ENCODE measurements around the gene H3-3A.

Gene H3-3A

GRCh38 chr1:226062558-226063223 is at the start of gene H3-3A:
TSS of gene H3-3A (plus strand) at chr1:226062716. CDS start at chr1:226064352, 1,636 bp downstream.
- DNase-seq (ENCODE audit: low read depth, low spot score) = peak; percentile 95
- no peaks in the 10 kb centered on the region for H3K4me1 ChIP-seq (ENCODE audit: insufficient read depth, insufficient read length)
- TF ChIP-seq ZNF274 (IDR thresholded peaks at IDR 0.05; ENCODE audit: low read depth, low read length) (no peak), YY1 (IDR thresholded peaks at IDR 0.05; ENCODE audit: insufficient read depth, insufficient read length) (peak; percentile 59)
- peaks cover 29% of the 10 kb centered on the region for H3K36me3 ChIP-seq (ENCODE audit: insufficient read depth, insufficient read length, low read length)
- peak within 1 kb of the TSS; percentile 91 for H3K4me3 ChIP-seq (ENCODE audit: insufficient read length, low read depth)
- H3K9ac ChIP-seq (ENCODE audit: insufficient read length, low read depth) = peak within 1 kb of the TSS; percentile 94
- H3K27me3 ChIP-seq (ENCODE audit: insufficient read depth, insufficient read length) = no peaks in the 10 kb centered on the region
- H3K9me3 ChIP-seq (ENCODE audit: insufficient read depth, low read length) = no peaks in the 10 kb centered on the region

- no peak overlapping the region for H3K4me3 ChIP-seq (ENCODE audit: insufficient read length, low read depth)
- H3K36me3 ChIP-seq (ENCODE audit: insufficient read depth, insufficient read length, low read length) = no peaks in the 10 kb centered on the region
- no peak overlapping the region for H3K9ac ChIP-seq (ENCODE audit: insufficient read length, low read depth)
- H3K4me1 ChIP-seq (ENCODE audit: insufficient read depth, insufficient read length) = no peaks in the 10 kb centered on the region
- no peaks in the 10 kb centered on the region for H3K27me3 ChIP-seq (ENCODE audit: insufficient read depth, insufficient read length)
- H3K9me3 ChIP-seq (ENCODE audit: insufficient read depth, low read length) = no peaks in the 10 kb centered on the region
- TF ChIP-seq SUZ12 (IDR thresholded peaks at IDR 0.05; ENCODE audit: extremely low read depth, insufficient read depth, insufficient read length) = no peak
- no peak for TF ChIP-seq YY1 (IDR thresholded peaks at IDR 0.05; ENCODE audit: insufficient read depth, insufficient read length)
- TF ChIP-seq ZNF274 (IDR thresholded peaks at IDR 0.05; ENCODE audit: low read depth, low read length) = no peak
- no peak for DNase-seq (ENCODE audit: low read depth, low spot score)
Observed at GRCh38 chr1:226017070-226017469, 45.4 kb upstream of the H3-3A start.

- Histone ChIP-seq H3K4me3 (ENCODE audit: insufficient read length, low read depth) (no peak overlapping the region), H3K9me3 (ENCODE audit: insufficient read depth, low read length) (no peaks in the 10 kb centered on the region), H3K27me3 (ENCODE audit: insufficient read depth, insufficient read length) (no peaks in the 10 kb centered on the region), H3K36me3 (ENCODE audit: insufficient read depth, insufficient read length, low read length) (no peaks in the 10 kb centered on the region), H3K4me1 (ENCODE audit: insufficient read depth, insufficient read length) (no peaks in the 10 kb centered on the region), H3K9ac (ENCODE audit: insufficient read length, low read depth) (no peak overlapping the region)
- TF ChIP-seq YY1 (IDR thresholded peaks at IDR 0.05; ENCODE audit: insufficient read depth, insufficient read length) = no peak
- no peak for TF ChIP-seq ZNF274 (IDR thresholded peaks at IDR 0.05; ENCODE audit: low read depth, low read length)
- TF ChIP-seq SUZ12 (IDR thresholded peaks at IDR 0.05; ENCODE audit: extremely low read depth, insufficient read depth, insufficient read length) = no peak
- no peak for DNase-seq (ENCODE audit: low read depth, low spot score)
Observed at GRCh38 chr1:226019572-226019971, 42.9 kb upstream of the H3-3A start.

- TF ChIP-seq YY1 (IDR thresholded peaks at IDR 0.05; ENCODE audit: insufficient read depth, insufficient read length) (no peak), ZNF274 (IDR thresholded peaks at IDR 0.05; ENCODE audit: low read depth, low read length) (no peak), SUZ12 (IDR thresholded peaks at IDR 0.05; ENCODE audit: extremely low read depth, insufficient read depth, insufficient read length) (no peak)
- no peak overlapping the region for H3K9ac ChIP-seq (ENCODE audit: insufficient read length, low read depth)
- H3K27me3 ChIP-seq (ENCODE audit: insufficient read depth, insufficient read length) = no peaks in the 10 kb centered on the region
- H3K36me3 ChIP-seq (ENCODE audit: insufficient read depth, insufficient read length, low read length) = no peaks in the 10 kb centered on the region
- H3K4me1 ChIP-seq (ENCODE audit: insufficient read depth, insufficient read length) = no peaks in the 10 kb centered on the region
- no peak overlapping the region for H3K4me3 ChIP-seq (ENCODE audit: insufficient read length, low read depth)
- H3K9me3 ChIP-seq (ENCODE audit: insufficient read depth, low read length) = no peaks in the 10 kb centered on the region
- DNase-seq (ENCODE audit: low read depth, low spot score) = no peak
Observed at GRCh38 chr1:226021401-226021800, 41.1 kb upstream of the H3-3A start.

- Histone ChIP-seq H3K9me3 (ENCODE audit: insufficient read depth, low read length) (no peaks in the 10 kb centered on the region), H3K4me3 (ENCODE audit: insufficient read length, low read depth) (no peak overlapping the region), H3K9ac (ENCODE audit: insufficient read length, low read depth) (no peak overlapping the region), H3K27me3 (ENCODE audit: insufficient read depth, insufficient read length) (no peaks in the 10 kb centered on the region), H3K4me1 (ENCODE audit: insufficient read depth, insufficient read length) (no peaks in the 10 kb centered on the region), H3K36me3 (ENCODE audit: insufficient read depth, insufficient read length, low read length) (no peaks in the 10 kb centered on the region)
- TF ChIP-seq YY1 (IDR thresholded peaks at IDR 0.05; ENCODE audit: insufficient read depth, insufficient read length) (no peak), ZNF274 (IDR thresholded peaks at IDR 0.05; ENCODE audit: low read depth, low read length) (no peak), SUZ12 (IDR thresholded peaks at IDR 0.05; ENCODE audit: extremely low read depth, insufficient read depth, insufficient read length) (no peak)
- no peak for DNase-seq (ENCODE audit: low read depth, low spot score)
Observed at GRCh38 chr1:226021801-226022200, 40.7 kb upstream of the H3-3A start.

- Histone ChIP-seq H3K36me3 (ENCODE audit: insufficient read depth, insufficient read length, low read length) (no peaks in the 10 kb centered on the region), H3K4me3 (ENCODE audit: insufficient read length, low read depth) (no peak overlapping the region), H3K9ac (ENCODE audit: insufficient read length, low read depth) (no peak overlapping the region), H3K27me3 (ENCODE audit: insufficient read depth, insufficient read length) (no peaks in the 10 kb centered on the region), H3K4me1 (ENCODE audit: insufficient read depth, insufficient read length) (no peaks in the 10 kb centered on the region), H3K9me3 (ENCODE audit: insufficient read depth, low read length) (no peaks in the 10 kb centered on the region)
- no peak for DNase-seq (ENCODE audit: low read depth, low spot score)
- TF ChIP-seq SUZ12 (IDR thresholded peaks at IDR 0.05; ENCODE audit: extremely low read depth, insufficient read depth, insufficient read length) (no peak), ZNF274 (IDR thresholded peaks at IDR 0.05; ENCODE audit: low read depth, low read length) (no peak), YY1 (IDR thresholded peaks at IDR 0.05; ENCODE audit: insufficient read depth, insufficient read length) (no peak)
Observed at GRCh38 chr1:226023735-226024134, 38.8 kb upstream of the H3-3A start.

GRCh38 chr1:226026833-226027232 is 35.7 kb upstream of the H3-3A start:
- no peak overlapping the region for H3K4me3 ChIP-seq (ENCODE audit: insufficient read length, low read depth)
- no peaks in the 10 kb centered on the region for H3K36me3 ChIP-seq (ENCODE audit: insufficient read depth, insufficient read length, low read length)
- no peak for DNase-seq (ENCODE audit: low read depth, low spot score)
- H3K4me1 ChIP-seq (ENCODE audit: insufficient read depth, insufficient read length) = no peaks in the 10 kb centered on the region
- H3K27me3 ChIP-seq (ENCODE audit: insufficient read depth, insufficient read length) = no peaks in the 10 kb centered on the region
- H3K9me3 ChIP-seq (ENCODE audit: insufficient read depth, low read length) = no peaks in the 10 kb centered on the region
- no peak overlapping the region for H3K9ac ChIP-seq (ENCODE audit: insufficient read length, low read depth)
- TF ChIP-seq YY1 (IDR thresholded peaks at IDR 0.05; ENCODE audit: insufficient read depth, insufficient read length) (no peak), SUZ12 (IDR thresholded peaks at IDR 0.05; ENCODE audit: extremely low read depth, insufficient read depth, insufficient read length) (no peak), ZNF274 (IDR thresholded peaks at IDR 0.05; ENCODE audit: low read depth, low read length) (no peak)
